Uterus (tissue), 4 donors: ENCODE results near the gene MTMR12. TPM values are rescaled to one million over a fixed set of nuclear protein-coding genes. Genes with fewer than 3 reads are reported as not detected.

Experiments
- DNase-seq, 2 donors: peaks; one replicate each; pipeline ENCODE4 v3.0.0-alpha.2; 2019 to 2020
- H3K27ac ChIP-seq, 2 donors: fragments of 200-600 bp; sonication (generic); 1 replicate in 1 of 2; 2 replicates in 1 of 2; pipeline ENCODE4 v1.5.1; 2016 to 2018
- H3K27me3 ChIP-seq, 2 donors: fragments of 200-600 bp; sonication (generic); one replicate each; pipeline ENCODE4 v1.5.1; 2018 to 2019; ENCODE audit warnings: control low read depth in 1 of 2
- H3K36me3 ChIP-seq, 2 donors: fragments of 200-600 bp; sonication (generic); one replicate each; pipeline ENCODE4 v1.5.1; 2019; ENCODE audit warnings: control low read depth in 1 of 2
- H3K4me1 ChIP-seq, 2 donors: fragments of 200-600 bp; sonication (generic); one replicate each; pipeline ENCODE4 v1.5.1; 2018 to 2019; ENCODE audit warnings: control low read depth in 1 of 2
- H3K4me3 ChIP-seq, 2 donors: fragments of 200-600 bp; sonication (generic); 1 replicate in 1 of 2; 2 replicates in 1 of 2; pipeline ENCODE4 v1.5.1; 2018 to 2019; ENCODE audit warnings: mild to moderate bottlenecking in 1 of 2
- H3K9me3 ChIP-seq, 2 donors: fragments of 200-600 bp; sonication (generic); one replicate each; pipeline ENCODE4 v1.5.1; 2019; ENCODE audit warnings: control low read depth in 1 of 2
- CTCF ChIP-seq, 4 experiments: fragments of 200-600 bp in 2 of 4; fragments of 450-650 bp in 2 of 4; sonication (generic) in 2 of 4; IDR thresholded peaks; one replicate each; pipeline ENCODE4 v1.5.1; 2016 to 2019; ENCODE audit warnings: antibody characterized with exemption in 4 of 4, mild to moderate bottlenecking in 2 of 4, moderate library complexity in 1 of 4
- POLR2A ChIP-seq, 2 donors: fragments of 450-650 bp; IDR thresholded peaks; one replicate each; pipeline ENCODE4 v1.6.1; 2016; ENCODE audit warnings: antibody characterized with exemption in 2 of 2, mild to moderate bottlenecking in 1 of 2, moderate library complexity in 1 of 2
- intact Hi-C: fragments of 100-400 bp; cut with DNase I; formaldehyde crosslinking; loops from one replicate; pipeline ENCODE4 v1.15.1; 2023; ENCODE audit warnings: low total_unique reads
- total RNA-seq, 4 donors: library from RNA; depleted of rRNA in 3 of 4; stranded (reverse); fragments of >200 nt in 3 of 4; gene quantifications; one replicate each; pipeline versions ENCODE4 v1.1.0 to v1.2.4, GENCODE V29; 2014 to 2023
- donor health status: DM: yes; HTN: yes; CAD: no.

The MTMR12 gene
- total RNA-seq, 4 donors from 2014 or later = 37.6 to 96.6 (median 54.6) TPM

GRCh38 chr5:32304622-32305021 is 8.1 kb downstream of the MTMR12 start:
- Histone ChIP-seq H3K27ac (no peak overlapping the region), H3K4me1 (peaks cover 5 to 8% of the 10 kb centered on the region in 2 donors), H3K27me3 (no peaks in the 10 kb centered on the region), H3K36me3 (no peaks in the 10 kb centered on the region), H3K9me3 (no peaks in the 10 kb centered on the region), H3K4me3 (no peak overlapping the region)
- intact Hi-C loops = no loop called here
- DNase-seq = no peak
- TF ChIP-seq POLR2A (IDR thresholded peaks at IDR 0.05) (no peak), CTCF (IDR thresholded peaks at IDR 0.05) (no peak)

- Histone ChIP-seq H3K27ac (peak overlapping the region in 1 of 2 donors; percentile 68), H3K9me3 (no peaks in the 10 kb centered on the region), H3K27me3 (no peaks in the 10 kb centered on the region), H3K4me1 (peaks cover 5% of the 10 kb centered on the region in 2 donors), H3K4me3 (no peak overlapping the region), H3K36me3 (no peaks in the 10 kb centered on the region)
- intact Hi-C loops = no loop called here
- DNase-seq = no peak
- no peak for TF ChIP-seq POLR2A (IDR thresholded peaks at IDR 0.05)
- no peak for TF ChIP-seq CTCF (IDR thresholded peaks at IDR 0.05)
Observed at GRCh38 chr5:32303755-32304120, 9.0 kb downstream of the MTMR12 start.

GRCh38 chr5:32302835-32303754 is 9.6 kb downstream of the MTMR12 start:
- peak overlapping the region; percentile 33 to 68 for H3K27ac ChIP-seq
- DNase-seq = no peak
- H3K4me3 ChIP-seq = no peak overlapping the region
- H3K9me3 ChIP-seq = no peaks in the 10 kb centered on the region
- H3K4me1 ChIP-seq = peaks cover 0 to 5% of the 10 kb centered on the region in 2 donors
- no peak for TF ChIP-seq CTCF (IDR thresholded peaks at IDR 0.05)
- no peak for TF ChIP-seq POLR2A (IDR thresholded peaks at IDR 0.05)
- no peaks in the 10 kb centered on the region for H3K36me3 ChIP-seq
- H3K27me3 ChIP-seq = no peaks in the 10 kb centered on the region
- intact Hi-C loops = no loop called here

GRCh38 chr5:32301891-32302290 is 10.8 kb downstream of the MTMR12 start:
- Histone ChIP-seq H3K27me3 (no peaks in the 10 kb centered on the region), H3K4me3 (no peak overlapping the region), H3K4me1 (peaks cover 0 to 5% of the 10 kb centered on the region in 2 donors), H3K27ac (peak overlapping the region; percentile 33 to 53), H3K9me3 (no peaks in the 10 kb centered on the region), H3K36me3 (no peaks in the 10 kb centered on the region)
- no peak for DNase-seq
- intact Hi-C loops = no loop called here
- TF ChIP-seq CTCF (IDR thresholded peaks at IDR 0.05) (no peak), POLR2A (IDR thresholded peaks at IDR 0.05) (no peak)

GRCh38 chr5:32299059-32299677 is 13.6 kb downstream of the MTMR12 start:
- no peak for TF ChIP-seq POLR2A (IDR thresholded peaks at IDR 0.05)
- Histone ChIP-seq H3K27ac (no peak overlapping the region), H3K9me3 (no peaks in the 10 kb centered on the region), H3K4me1 (peaks cover 0 to 5% of the 10 kb centered on the region in 2 donors), H3K27me3 (no peaks in the 10 kb centered on the region), H3K4me3 (no peak overlapping the region), H3K36me3 (no peaks in the 10 kb centered on the region)
- no peak for DNase-seq
- intact Hi-C loops = no loop called here
